Mucosa of descending colon (tissue), 3 donors: ENCODE data around the gene CIB4. TPM values are rescaled to one million over a fixed set of nuclear protein-coding genes. Genes with fewer than 3 reads are reported as not detected.

Source experiments
- ATAC-seq: fragments of 200-7000 bp; cut with Tn5 transposase; one replicate; pipeline ENCODE4 v1.9.1; 2020; ENCODE audit warnings: mild to moderate bottlenecking, moderate library complexity
- DNase-seq, 3 donors: peaks; one replicate each; pipeline ENCODE4 v3.0.0-alpha.2; 2020
- H3K36me3 ChIP-seq: fragments of 200-600 bp; one replicate; pipeline ENCODE4 v1.8.0; 2021; ENCODE audit warnings: low read depth, mild to moderate bottlenecking
- H3K4me1 ChIP-seq: fragments of 200-600 bp; one replicate; pipeline ENCODE4 v1.8.0; 2021; ENCODE audit warnings: low read depth, mild to moderate bottlenecking
- H3K4me3 ChIP-seq: fragments of 200-600 bp; one replicate; pipeline ENCODE4 v1.8.0; 2021; ENCODE audit warnings: mild to moderate bottlenecking
- H3K9me3 ChIP-seq: fragments of 200-600 bp; one replicate; pipeline ENCODE4 v1.8.0; 2021; ENCODE audit warnings: mild to moderate bottlenecking
- CTCF ChIP-seq: fragments of 200-600 bp; IDR thresholded peaks from one replicate; pipeline ENCODE4 v1.8.0; 2022; ENCODE audit warnings: antibody characterized with exemption, mild to moderate bottlenecking
- intact Hi-C, 2 donors: fragments of 100-400 bp; cut with DNase I in 1 of 2; cut with micrococcal nuclease in 1 of 2; formaldehyde crosslinking; loops; one replicate each; pipeline versions ENCODE4 v1.11.0 to v1.11.1; 2022; cut with DNase I, micrococcal nuclease
- total RNA-seq, 3 donors: library from RNA; stranded (reverse); fragmentation: NEBNext Ultra II Directional in 2 of 3; extraction: Animal tissue kit (Norgen Biotek cat#: 25700) in 2 of 3; gene quantifications; one replicate each; pipeline versions ENCODE4 v1.2.1 to v1.2.4, GENCODE V29; 2021 to 2023
- donor health status: DM: no; HTN: no; CAD: no; lungs with moderate emphysema.
- donor health status: DM: no; HTN: no; CAD: no.
- donor health status: DM: no; HTN: yes; CAD: no.

CIB4 gene
- total RNA-seq, 3 donors from 2014 or later = 0.60 TPM; not detected in 2

DNA sequence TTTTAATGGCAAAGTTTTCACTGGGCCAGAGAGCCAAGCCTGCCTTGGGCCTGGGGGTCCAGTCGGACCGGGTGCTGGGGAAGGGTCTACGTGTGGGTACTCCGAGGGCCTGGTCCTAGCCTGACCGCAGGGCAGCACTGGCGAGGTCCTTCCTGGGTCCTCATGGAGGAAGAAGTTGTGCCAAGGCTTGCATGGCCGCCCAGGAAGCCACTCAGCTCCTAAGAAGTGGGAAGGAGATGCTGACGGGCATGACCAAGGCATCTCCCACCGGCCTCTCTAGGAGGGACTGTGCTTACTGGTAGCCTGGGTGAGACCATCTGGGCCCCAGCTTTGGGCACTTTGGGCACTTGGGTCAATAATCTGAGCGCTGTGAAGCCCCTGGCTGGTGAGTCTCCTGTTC lies 22.6 kb downstream of the CIB4 start:
- ATAC-seq (no peak), DNase-seq (no peak)
- TF ChIP-seq CTCF = no peak
- no peaks in the 10 kb centered on the region for H3K36me3 ChIP-seq
- H3K4me3 ChIP-seq = no peak overlapping the region
- intact Hi-C loops = no loop called here
- no peaks in the 10 kb centered on the region for H3K9me3 ChIP-seq
- H3K4me1 ChIP-seq = no peaks in the 10 kb centered on the region

DNA sequence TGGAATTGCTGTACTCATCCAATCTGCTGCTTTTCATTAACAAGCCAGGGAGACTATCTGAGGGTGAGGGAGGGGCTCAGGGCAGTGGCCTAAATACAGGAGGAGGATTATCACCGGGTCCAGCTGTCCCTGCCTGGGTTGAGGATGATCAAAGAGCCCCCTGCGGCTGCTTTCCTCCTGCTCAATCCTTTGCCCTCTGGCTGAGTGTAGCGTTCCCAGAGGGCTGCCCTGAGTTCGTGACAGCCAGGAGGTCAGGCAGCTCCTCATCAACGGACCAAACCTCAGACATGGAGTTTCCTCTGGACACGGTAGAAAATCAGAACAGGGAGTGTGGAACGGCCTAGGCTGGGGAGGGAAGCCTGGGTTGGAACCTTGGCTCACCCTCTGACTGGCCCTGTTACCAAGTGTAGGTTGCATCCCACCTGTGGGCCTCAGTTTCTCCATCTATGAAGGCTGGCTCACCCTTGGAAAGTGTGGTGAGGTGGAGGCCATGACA lies 23.5 kb downstream of the CIB4 start:
- ATAC-seq = no peak
- no peak for DNase-seq
- Histone ChIP-seq H3K9me3 (no peaks in the 10 kb centered on the region), H3K4me1 (no peaks in the 10 kb centered on the region), H3K4me3 (no peak overlapping the region), H3K36me3 (no peaks in the 10 kb centered on the region)
- intact Hi-C loops = no loop called here
- TF ChIP-seq CTCF = no peak

GRCh38 chr2:26616706-26617587 lies 24.2 kb downstream of the CIB4 start:
- no peak for TF ChIP-seq CTCF
- H3K9me3 ChIP-seq = no peaks in the 10 kb centered on the region
- no peak overlapping the region for H3K4me3 ChIP-seq
- no peaks in the 10 kb centered on the region for H3K36me3 ChIP-seq
- DNase-seq = no peak
- ATAC-seq = no peak
- intact Hi-C loops = no loop called here
- H3K4me1 ChIP-seq = no peaks in the 10 kb centered on the region

- H3K4me1 ChIP-seq = no peaks in the 10 kb centered on the region
- no peaks in the 10 kb centered on the region for H3K9me3 ChIP-seq
- intact Hi-C loops = no loop called here
- ATAC-seq (no peak), DNase-seq (peak in 1 of 3 donors; percentile 24)
- TF ChIP-seq CTCF = no peak
- H3K36me3 ChIP-seq = no peaks in the 10 kb centered on the region
- no peak overlapping the region for H3K4me3 ChIP-seq
These were observed 25.1 kb downstream of the CIB4 start for GRCh38 chr2:26615860-26616705.

DNA sequence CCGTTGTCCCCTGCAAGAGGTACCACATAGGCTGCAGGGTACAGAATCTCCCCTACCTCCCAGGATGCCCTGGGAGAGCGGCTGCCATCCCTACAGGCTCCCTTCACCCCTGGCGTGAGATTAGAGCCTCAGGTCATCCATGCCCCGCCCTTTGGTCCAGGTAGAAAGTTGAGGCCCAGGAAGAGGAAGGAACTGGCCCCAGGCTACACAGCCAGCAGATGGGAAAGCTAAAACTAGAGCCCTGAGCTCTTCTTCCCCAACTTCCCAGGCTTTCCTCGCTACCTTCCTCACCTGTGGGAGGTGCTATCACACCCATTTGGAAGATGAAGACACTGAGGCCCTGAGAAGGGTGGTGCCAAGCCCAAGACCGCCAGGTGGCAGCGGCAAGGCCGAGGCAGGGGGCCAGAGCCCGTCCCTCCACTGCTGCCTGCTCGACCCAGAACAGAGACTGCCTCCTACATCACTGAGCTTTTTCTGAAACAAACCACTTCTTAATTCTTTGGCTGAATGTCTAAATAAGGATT lies 25.8 kb downstream of the CIB4 start:
- intact Hi-C loops = no loop called here
- TF ChIP-seq CTCF = no peak
- Histone ChIP-seq H3K4me1 (no peaks in the 10 kb centered on the region), H3K4me3 (no peak overlapping the region), H3K36me3 (no peaks in the 10 kb centered on the region), H3K9me3 (no peaks in the 10 kb centered on the region)
- DNase-seq (peak in 1 of 3 donors; percentile 22), ATAC-seq (no peak)
